ENCODE measurements around the gene STEAP1. TPM values are rescaled to one million over a fixed set of nuclear protein-coding genes. Genes with fewer than 3 reads are reported as not detected.
"Not testable (repeated sequence)": the region's sequence is repeated elsewhere in the genome, so short reads cannot be mapped to it uniquely, and the experiment has no call there.

STEAP1 gene
- 0.47 TPM for polyA plus RNA-seq (2012; ENCODE audit: missing spikeins)

- FAIRE-seq, result peak; percentile 67
- DNase-seq (ENCODE audit: insufficient read length), result peak; percentile 64
These were observed at the start of gene STEAP1 for GRCh38 chr7:90153943-90154771. Gene STEAP1 (plus strand): TSS chr7:90154469. CDS start chr7:90159789, 5,320 bp downstream.

- FAIRE-seq; DNase-seq (ENCODE audit: insufficient read length): not testable (repeated sequence)
These were observed 39.3 kb upstream of the STEAP1 start for GRCh38 chr7:90114972-90115371.

GRCh38 chr7:90118551-90119177 lies 35.6 kb upstream of the STEAP1 start:
- FAIRE-seq; DNase-seq (ENCODE audit: insufficient read length): not testable (repeated sequence)

GRCh38 chr7:90119178-90119971 lies 34.9 kb upstream of the STEAP1 start:
- no peak for TF ChIP-seq POLR2AphosphoS5 (IDR thresholded peaks at IDR 0.05; ENCODE audit: low read depth, low read length)
- no peak for TF ChIP-seq TAF1 (IDR thresholded peaks at IDR 0.05; ENCODE audit: borderline replicate concordance, low read depth, low read length)
- no peak for TF ChIP-seq POLR2A (IDR thresholded peaks at IDR 0.05; ENCODE audit: low read depth, low read length)
- DNase-seq (ENCODE audit: insufficient read length) (no peak), FAIRE-seq (no peak)

- FAIRE-seq; DNase-seq (ENCODE audit: insufficient read length): not testable (repeated sequence)
These were observed 34.1 kb upstream of the STEAP1 start for GRCh38 chr7:90120205-90120604.

- FAIRE-seq; DNase-seq (ENCODE audit: insufficient read length): not testable (repeated sequence)
These were observed 22.5 kb upstream of the STEAP1 start for GRCh38 chr7:90131746-90132145.

GRCh38 chr7:90147079-90147960 lies 6.9 kb upstream of the STEAP1 start:
- not testable (repeated sequence) for FAIRE-seq

GRCh38 chr7:90149428-90149827 lies 4.8 kb upstream of the STEAP1 start:
- not testable (repeated sequence) for DNase-seq (ENCODE audit: insufficient read length); FAIRE-seq

More at GRCh38 chr7:90147079-90147960, 6.9 kb upstream of the STEAP1 start:
- not testable (repeated sequence) for DNase-seq (ENCODE audit: insufficient read length)

GRCh38 chr7:90151884-90152283 lies 2.4 kb upstream of the STEAP1 start:
- not testable (repeated sequence) for FAIRE-seq; DNase-seq (ENCODE audit: insufficient read length)

GRCh38 chr7:90152642-90153253 lies 1.5 kb upstream of the STEAP1 start:
- FAIRE-seq; DNase-seq (ENCODE audit: insufficient read length): not testable (repeated sequence)

- TF ChIP-seq POLR2A (IDR thresholded peaks at IDR 0.05; ENCODE audit: low read depth, low read length) (no peak), POLR2AphosphoS5 (IDR thresholded peaks at IDR 0.05; ENCODE audit: low read depth, low read length) (no peak), TAF1 (IDR thresholded peaks at IDR 0.05; ENCODE audit: borderline replicate concordance, low read depth, low read length) (no peak)
- DNase-seq (ENCODE audit: insufficient read length), result no peak
- no peak for FAIRE-seq
These were observed 937 bp downstream of the STEAP1 start for GRCh38 chr7:90155206-90155605.

GRCh38 chr7:90157331-90157730 lies 3.1 kb downstream of the STEAP1 start:
- not testable (repeated sequence) for FAIRE-seq; DNase-seq (ENCODE audit: insufficient read length)

- DNase-seq (ENCODE audit: insufficient read length); FAIRE-seq: not testable (repeated sequence)
These were observed 3.6 kb downstream of the STEAP1 start for GRCh38 chr7:90157761-90158350.
